OCI-LY3 (cell line): ENCODE data around the gene ZCCHC4.

Source experiments
- CTCF ChIP-seq: fragments of 200-600, 300-600 bp; sonication (generic); IDR thresholded peaks from 2 replicates; pipeline ENCODE4 v1.5.1; 2014; ENCODE audit warnings: antibody characterized with exemption, low read length, low read depth
- EZH2phosphoT487 ChIP-seq: fragments of 200-600 bp; shearing (Covaris generic); IDR thresholded peaks from 2 replicates; pipeline ENCODE4 v1.6.1; 2018; ENCODE audit warnings: antibody characterized with exemption, mixed run types, low read depth

- TF ChIP-seq CTCF = no peak
- TF ChIP-seq EZH2phosphoT487 = no peak
Measured at GRCh38 chr4:25284466-25284865, 28.1 kb upstream of the ZCCHC4 start.
